Activated CD8-positive, alpha-beta memory T cell treated with anti-CD3 and anti-CD28 coated beads, Interleukin-2, amount 10 ng/mL, durations not matched to agents 7 days and 5 days (primary cell): ENCODE data around the gene FOXK1. TPM values are rescaled to one million over a fixed set of nuclear protein-coding genes. Genes with fewer than 3 reads are reported as not detected.
A peak's percentile ranks its signal among the peaks of the same experiment; 100 is the strongest.
"Not testable (repeated sequence)": the region's sequence is repeated elsewhere in the genome, so short reads cannot be mapped to it uniquely, and the experiment has no call there.

ENCODE experiments used
- ATAC-seq: fragments of 150-1000 bp; cut with Tn5 transposase; one replicate; pipeline ENCODE4 v1.10.0; 2021; ENCODE audit warnings: moderate library complexity
- CTCF ChIA-PET: fragments of 350-600 bp; sonication (Branson Sonifier 250); formaldehyde crosslinking; loops from one replicate; lab custom pipeline; 2021; ENCODE audit warnings: antibody characterized with exemption; lab: Charles Lee
- DNase-seq: peaks from one replicate; pipeline ENCODE4 v3.0.0-alpha.2; 2020
- H3K27ac Mint-ChIP-seq: one replicate; pipeline ENCODE4 v1.8.0; 2021; ENCODE audit warnings: mild to moderate bottlenecking, mixed read lengths
- H3K27me3 Mint-ChIP-seq: one replicate; pipeline ENCODE4 v1.8.0; 2021; ENCODE audit warnings: mixed read lengths
- H3K36me3 Mint-ChIP-seq: one replicate; pipeline ENCODE4 v1.8.0; 2021; ENCODE audit warnings: mild to moderate bottlenecking, mixed read lengths
- H3K4me1 Mint-ChIP-seq: one replicate; pipeline ENCODE4 v1.8.0; 2021; ENCODE audit warnings: mixed read lengths
- H3K4me3 Mint-ChIP-seq: one replicate; pipeline ENCODE4 v1.8.0; 2021; ENCODE audit warnings: mild to moderate bottlenecking, moderate library complexity, mixed read lengths
- H3K9me3 Mint-ChIP-seq: one replicate; pipeline ENCODE4 v1.8.0; 2022; ENCODE audit warnings: low read depth, mixed read lengths
- total RNA-seq, 2 experiments: library from RNA; stranded (reverse); gene quantifications; one replicate each; pipeline ENCODE4 v1.2.3, GENCODE V29; 2021

The FOXK1 gene
- total RNA-seq, 2 experiments from 2014 or later = 27.1 to 31.2 TPM

- Mint-ChIP-seq H3K27ac (peak overlapping the region; percentile 70), H3K4me3 (peak overlapping the region; percentile 66), H3K4me1 (peaks cover 20% of the 10 kb centered on the region), H3K27me3 (no peaks in the 10 kb centered on the region), H3K36me3 (peaks cover 6% of the 10 kb centered on the region), H3K9me3 (no peaks in the 10 kb centered on the region)
- peak; percentile 42 for DNase-seq
- ATAC-seq = no peak
- CTCF ChIA-PET = interaction anchor here (0.8 to 1.6 kb wide), 3 partner anchors 15 to 42 kb away, joined by 4 to 10 read pairs (median 5); no protein-coding TSS in a partner anchor
These were observed 760 bp upstream of the FOXK1 start for GRCh38 chr7:4681218-4681851.

- Mint-ChIP-seq H3K36me3 (peaks cover 6% of the 10 kb centered on the region), H3K9me3 (no peaks in the 10 kb centered on the region), H3K27ac (peak overlapping the region; percentile 57), H3K27me3 (no peaks in the 10 kb centered on the region), H3K4me1 (peaks cover 23% of the 10 kb centered on the region), H3K4me3 (peak overlapping the region; percentile 97)
- CTCF ChIA-PET = interaction anchor here (1.1 to 2.2 kb wide), 6 partner anchors 15 to 43 kb away, joined by 3 to 20 read pairs (median 3); no protein-coding TSS in a partner anchor
- peak; percentile 52 for ATAC-seq
- peak; percentile 70 for DNase-seq
These were observed 537 bp downstream of the FOXK1 start for GRCh38 chr7:4682621-4683042.

GRCh38 chr7:4683043-4683883 is 1.2 kb downstream of the FOXK1 start:
- Mint-ChIP-seq H3K36me3 (peaks cover 6% of the 10 kb centered on the region), H3K4me1 (peaks cover 25% of the 10 kb centered on the region), H3K9me3 (no peaks in the 10 kb centered on the region), H3K27me3 (no peaks in the 10 kb centered on the region), H3K4me3 (peak overlapping the region; percentile 97), H3K27ac (peak overlapping the region; percentile 99)
- peak; percentile 55 for DNase-seq
- CTCF ChIA-PET = interaction anchor here (0.8 to 2.2 kb wide), 7 partner anchors 15 to 93 kb away, joined by 3 to 20 read pairs (median 3); partner anchors contain the start of gene AP5Z1
- ATAC-seq = no peak

GRCh38 chr7:4683884-4684565 is 1.9 kb downstream of the FOXK1 start:
- peak overlapping the region; percentile 97 for H3K4me3 Mint-ChIP-seq
- no peaks in the 10 kb centered on the region for H3K9me3 Mint-ChIP-seq
- CTCF ChIA-PET = interaction anchor here (0.8 to 2.2 kb wide), 5 partner anchors 23 to 92 kb away, joined by 3 to 20 read pairs (median 3); partner anchors contain the start of gene AP5Z1
- peak overlapping the region; percentile 99 for H3K27ac Mint-ChIP-seq
- ATAC-seq (peak; percentile 21), DNase-seq (peak; percentile 67)
- peaks cover 6% of the 10 kb centered on the region for H3K36me3 Mint-ChIP-seq
- no peaks in the 10 kb centered on the region for H3K27me3 Mint-ChIP-seq
- peaks cover 25% of the 10 kb centered on the region for H3K4me1 Mint-ChIP-seq

GRCh38 chr7:4684846-4685245 is 2.8 kb downstream of the FOXK1 start:
- CTCF ChIA-PET = interaction anchor here (1.2 to 2.1 kb wide), 3 partner anchors 43 to 108 kb away, joined by 3 to 5 read pairs (median 4); no protein-coding TSS in a partner anchor
- H3K9me3 Mint-ChIP-seq = no peaks in the 10 kb centered on the region

GRCh38 chr7:4685676-4686075 is 3.6 kb downstream of the FOXK1 start:
- not testable (repeated sequence) for H3K36me3 Mint-ChIP-seq, ATAC-seq, H3K4me3 Mint-ChIP-seq, DNase-seq, H3K9me3 Mint-ChIP-seq, H3K27me3 Mint-ChIP-seq, H3K27ac Mint-ChIP-seq
- H3K4me1 Mint-ChIP-seq = peaks cover 25% of the 10 kb centered on the region
- CTCF ChIA-PET = interaction anchor here (1.2 to 2.1 kb wide), 3 partner anchors 44 to 107 kb away, joined by 3 to 5 read pairs (median 4); no protein-coding TSS in a partner anchor

More at GRCh38 chr7:4684846-4685245, 2.8 kb downstream of the FOXK1 start:
- Mint-ChIP-seq H3K36me3 (peaks cover 6% of the 10 kb centered on the region), H3K27ac (peak overlapping the region; percentile 99), H3K27me3 (no peaks in the 10 kb centered on the region), H3K4me1 (peaks cover 25% of the 10 kb centered on the region), H3K4me3 (peak overlapping the region; percentile 97)
- DNase-seq = no peak
- ATAC-seq = no peak

- Mint-ChIP-seq H3K36me3 (peaks cover 6% of the 10 kb centered on the region), H3K9me3 (no peaks in the 10 kb centered on the region), H3K4me1 (peaks cover 26% of the 10 kb centered on the region), H3K4me3 (no peak overlapping the region), H3K27me3 (no peaks in the 10 kb centered on the region), H3K27ac (no peak overlapping the region)
- CTCF ChIA-PET = no interaction called here
- no peak for ATAC-seq
- no peak for DNase-seq
These were observed 5.9 kb downstream of the FOXK1 start for GRCh38 chr7:4687956-4688355.

- CTCF ChIA-PET = no interaction called here
- Mint-ChIP-seq H3K36me3 (peaks cover 3% of the 10 kb centered on the region), H3K4me3 (no peak overlapping the region), H3K27ac (no peak overlapping the region), H3K4me1 (peaks cover 21% of the 10 kb centered on the region), H3K27me3 (no peaks in the 10 kb centered on the region), H3K9me3 (no peaks in the 10 kb centered on the region)
- ATAC-seq = no peak
- no peak for DNase-seq
These were observed 7.1 kb downstream of the FOXK1 start for GRCh38 chr7:4689151-4689550.

GRCh38 chr7:4689668-4690067 is 7.6 kb downstream of the FOXK1 start:
- DNase-seq = no peak
- H3K9me3 Mint-ChIP-seq = no peaks in the 10 kb centered on the region
- CTCF ChIA-PET = no interaction called here
- no peak overlapping the region for H3K27ac Mint-ChIP-seq
- no peak for ATAC-seq
- H3K4me3 Mint-ChIP-seq = no peak overlapping the region
- peaks cover 3% of the 10 kb centered on the region for H3K36me3 Mint-ChIP-seq
- H3K27me3 Mint-ChIP-seq = no peaks in the 10 kb centered on the region
- H3K4me1 Mint-ChIP-seq = peaks cover 16% of the 10 kb centered on the region

GRCh38 chr7:4690953-4691856 is 9.1 kb downstream of the FOXK1 start:
- Mint-ChIP-seq H3K4me3 (no peak overlapping the region), H3K9me3 (no peaks in the 10 kb centered on the region), H3K27ac (no peak overlapping the region), H3K36me3 (no peaks in the 10 kb centered on the region), H3K27me3 (no peaks in the 10 kb centered on the region), H3K4me1 (peaks cover 9% of the 10 kb centered on the region)
- ATAC-seq (no peak), DNase-seq (no peak)
- CTCF ChIA-PET = no interaction called here

- DNase-seq (no peak), ATAC-seq (no peak)
- no peak overlapping the region for H3K27ac Mint-ChIP-seq
- no peaks in the 10 kb centered on the region for H3K9me3 Mint-ChIP-seq
- peaks cover 6% of the 10 kb centered on the region for H3K4me1 Mint-ChIP-seq
- H3K27me3 Mint-ChIP-seq = no peaks in the 10 kb centered on the region
- CTCF ChIA-PET = no interaction called here
- no peaks in the 10 kb centered on the region for H3K36me3 Mint-ChIP-seq
- H3K4me3 Mint-ChIP-seq = no peak overlapping the region
These were observed 10.0 kb downstream of the FOXK1 start for GRCh38 chr7:4692055-4692454.

GRCh38 chr7:4692622-4693021 is 10.5 kb downstream of the FOXK1 start:
- ATAC-seq, H3K27ac Mint-ChIP-seq, H3K4me3 Mint-ChIP-seq, H3K4me1 Mint-ChIP-seq, H3K9me3 Mint-ChIP-seq, CTCF ChIA-PET, H3K27me3 Mint-ChIP-seq, DNase-seq, H3K36me3 Mint-ChIP-seq: not testable (repeated sequence)
